GM12892 (cell line): ENCODE data around the gene SUCO.

Source experiments
- DNase-seq: peaks from one replicate; pipeline ENCODE4 v3.0.0; 2011; ENCODE audit not compliant: insufficient read length
- FAIRE-seq: peaks from 2 replicates; lab custom pipeline; 2011; peaks lifted over from hg19 to GRCh38; lab: Jason Lieb, UNC
- POLR2A ChIP-seq: IDR thresholded peaks from 2 replicates; pipeline ENCODE4 v1.6.1; 2011; ENCODE audit warnings: low read depth, low read length, control low read depth
- POLR2AphosphoS5 ChIP-seq: IDR thresholded peaks from 2 replicates; pipeline ENCODE4 v1.6.1; 2011; ENCODE audit warnings: low read depth, low read length, control low read depth
- TAF1 ChIP-seq: IDR thresholded peaks from 2 replicates; pipeline ENCODE4 v1.6.1; 2011; ENCODE audit warnings: low read depth, mild to moderate bottlenecking, control low read depth, low read length, borderline replicate concordance

The SUCO gene

GRCh38 chr1:172549621-172550280 lies 16.8 kb downstream of the SUCO start:
- DNase-seq (no peak), FAIRE-seq (no peak)
- no peak for TF ChIP-seq TAF1
- no peak for TF ChIP-seq POLR2AphosphoS5
- no peak for TF ChIP-seq POLR2A

GRCh38 chr1:172551279-172551678 lies 18.3 kb downstream of the SUCO start:
- FAIRE-seq (no peak), DNase-seq (no peak)
- TF ChIP-seq POLR2AphosphoS5 (no peak), TAF1 (no peak), POLR2A (no peak)

- no peak for TF ChIP-seq POLR2A
- TF ChIP-seq POLR2AphosphoS5, result no peak
- TF ChIP-seq TAF1, result no peak
- DNase-seq (no peak), FAIRE-seq (no peak)
Observed at GRCh38 chr1:172554915-172555314, 22.0 kb downstream of the SUCO start.

- FAIRE-seq (no peak), DNase-seq (no peak)
- no peak for TF ChIP-seq POLR2AphosphoS5
Observed at GRCh38 chr1:172556461-172556860, 23.5 kb downstream of the SUCO start.

- DNase-seq (no peak), FAIRE-seq (no peak)
- TF ChIP-seq POLR2AphosphoS5, result no peak
- TF ChIP-seq TAF1, result no peak
- TF ChIP-seq POLR2A, result no peak
Observed at GRCh38 chr1:172557270-172557669, 24.3 kb downstream of the SUCO start.

GRCh38 chr1:172559572-172560210 lies 26.7 kb downstream of the SUCO start:
- TF ChIP-seq POLR2A (no peak), TAF1 (no peak), POLR2AphosphoS5 (no peak)
- DNase-seq (no peak), FAIRE-seq (no peak)

- DNase-seq (no peak), FAIRE-seq (no peak)
- TF ChIP-seq POLR2AphosphoS5 (no peak), POLR2A (no peak), TAF1 (no peak)
Observed at GRCh38 chr1:172561252-172561651, 28.3 kb downstream of the SUCO start.

GRCh38 chr1:172566196-172566997 lies 33.4 kb downstream of the SUCO start:
- no peak for FAIRE-seq
- TF ChIP-seq TAF1 (no peak), POLR2AphosphoS5 (no peak), POLR2A (no peak)
- DNase-seq, result no peak

GRCh38 chr1:172567720-172568119 lies 34.8 kb downstream of the SUCO start:
- no peak for DNase-seq
- FAIRE-seq, result no peak
- TF ChIP-seq POLR2A (no peak), TAF1 (no peak), POLR2AphosphoS5 (no peak)

- TF ChIP-seq POLR2AphosphoS5, result no peak
- no peak for TF ChIP-seq POLR2A
- TF ChIP-seq TAF1, result no peak
- DNase-seq (no peak), FAIRE-seq (no peak)
Observed at GRCh38 chr1:172574080-172574479, 41.1 kb downstream of the SUCO start.

- DNase-seq (no peak), FAIRE-seq (no peak)
- TF ChIP-seq POLR2AphosphoS5 (no peak), POLR2A (no peak), TAF1 (no peak)
Observed at GRCh38 chr1:172578586-172578985, 45.6 kb downstream of the SUCO start.

- FAIRE-seq, result no peak
- no peak for TF ChIP-seq POLR2A
- DNase-seq, result no peak
Observed at GRCh38 chr1:172581273-172581672, 48.3 kb downstream of the SUCO start.

GRCh38 chr1:172581779-172582178 lies 48.8 kb downstream of the SUCO start:
- TF ChIP-seq POLR2A, result no peak
- no peak for TF ChIP-seq TAF1
- TF ChIP-seq POLR2AphosphoS5, result no peak
- DNase-seq (no peak), FAIRE-seq (no peak)
